LNCaP clone FGC (cell line): ENCODE data around the gene LUZP2.

Experiments
- DNase-seq: peaks from one replicate; pipeline ENCODE4 v3.0.0-alpha.2; 2011; ENCODE audit warnings: low read depth
- H3K4me3 ChIP-seq: 2 replicates; pipeline ENCODE4 v1.5.1; 2011; ENCODE audit warnings: mild to moderate bottlenecking, low read depth, low read length, control low read depth
- TF ChIP-seq, protein P1 (sequence below): IDR thresholded peaks from 2 replicates; pipeline ENCODE4 v1.5.1; 2012; ENCODE audit warnings: mild to moderate bottlenecking; ENCODE audit not compliant: control insufficient read depth, insufficient read depth; ENCODE audit errors: extremely low read depth

LUZP2 gene

DNA sequence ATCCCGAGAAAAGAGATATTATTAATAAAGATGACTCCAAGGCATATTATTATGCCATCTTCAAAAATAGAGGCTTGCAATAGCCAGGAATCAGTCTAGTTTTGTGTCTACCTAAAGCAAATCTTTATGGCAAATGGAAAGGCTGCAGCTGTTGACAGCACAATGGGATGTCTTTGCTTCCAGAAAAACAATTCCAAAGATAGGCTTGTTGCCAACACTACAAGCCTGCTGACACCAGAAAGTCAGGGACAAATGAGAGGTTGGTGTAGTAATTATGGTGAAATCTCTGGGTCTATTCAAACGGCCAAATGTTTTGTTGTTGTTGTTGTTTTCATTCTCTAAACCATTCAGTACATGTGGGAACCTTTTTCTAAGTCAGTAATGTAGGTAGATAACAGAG is 101.8 kb downstream of the LUZP2 start:
- no peak for DNase-seq
- no peak overlapping the region for H3K4me3 ChIP-seq
- TF ChIP-seq, protein P1, sequence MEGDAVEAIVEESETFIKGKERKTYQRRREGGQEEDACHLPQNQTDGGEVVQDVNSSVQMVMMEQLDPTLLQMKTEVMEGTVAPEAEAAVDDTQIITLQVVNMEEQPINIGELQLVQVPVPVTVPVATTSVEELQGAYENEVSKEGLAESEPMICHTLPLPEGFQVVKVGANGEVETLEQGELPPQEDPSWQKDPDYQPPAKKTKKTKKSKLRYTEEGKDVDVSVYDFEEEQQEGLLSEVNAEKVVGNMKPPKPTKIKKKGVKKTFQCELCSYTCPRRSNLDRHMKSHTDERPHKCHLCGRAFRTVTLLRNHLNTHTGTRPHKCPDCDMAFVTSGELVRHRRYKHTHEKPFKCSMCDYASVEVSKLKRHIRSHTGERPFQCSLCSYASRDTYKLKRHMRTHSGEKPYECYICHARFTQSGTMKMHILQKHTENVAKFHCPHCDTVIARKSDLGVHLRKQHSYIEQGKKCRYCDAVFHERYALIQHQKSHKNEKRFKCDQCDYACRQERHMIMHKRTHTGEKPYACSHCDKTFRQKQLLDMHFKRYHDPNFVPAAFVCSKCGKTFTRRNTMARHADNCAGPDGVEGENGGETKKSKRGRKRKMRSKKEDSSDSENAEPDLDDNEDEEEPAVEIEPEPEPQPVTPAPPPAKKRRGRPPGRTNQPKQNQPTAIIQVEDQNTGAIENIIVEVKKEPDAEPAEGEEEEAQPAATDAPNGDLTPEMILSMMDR = no peak

DNA sequence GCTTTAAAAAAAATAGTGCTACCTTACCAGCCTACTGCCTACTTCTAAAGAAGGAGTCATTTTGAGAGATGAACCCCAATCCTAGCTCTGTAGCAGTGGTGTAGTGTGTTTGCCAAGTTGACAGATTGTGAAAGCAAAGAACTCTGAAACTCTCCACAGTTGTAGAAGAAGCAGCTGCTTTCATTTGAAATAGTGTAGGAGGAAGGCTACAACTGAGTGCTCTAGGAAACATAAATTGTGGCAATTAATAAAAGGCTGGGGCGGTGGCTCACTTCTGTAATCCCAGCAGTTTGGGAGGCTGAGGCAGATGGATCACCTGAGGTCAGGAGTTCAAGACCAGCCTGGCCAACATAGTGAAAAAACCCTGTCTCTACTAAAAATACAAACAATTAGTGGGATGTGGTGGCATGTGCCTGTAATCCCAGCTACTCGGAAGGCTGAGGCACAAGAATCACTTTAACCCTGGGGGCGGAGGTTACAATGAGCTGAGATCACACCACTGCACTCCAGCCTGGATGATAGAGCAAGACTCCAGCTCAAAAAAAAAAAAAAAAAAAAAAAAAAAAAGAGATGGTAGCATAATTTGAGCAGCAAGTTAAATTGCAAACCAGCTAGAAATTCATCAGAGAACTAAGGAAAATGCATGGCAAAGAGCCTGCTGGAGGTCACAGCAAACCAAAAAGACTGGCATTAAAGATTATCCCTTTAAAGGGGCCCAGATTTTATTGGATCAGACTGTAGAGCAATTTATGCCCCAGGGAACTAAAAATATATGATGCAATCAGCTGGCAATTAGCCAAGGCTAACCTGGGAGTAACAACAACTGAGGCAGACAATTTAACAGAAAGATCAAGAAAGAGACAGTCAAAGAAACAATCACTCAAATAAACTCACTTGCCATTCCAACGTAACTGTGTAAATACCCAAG is 112.6 kb downstream of the LUZP2 start:
- no peak overlapping the region for H3K4me3 ChIP-seq
- no peak for DNase-seq
- TF ChIP-seq, protein P1 = no peak

DNA sequence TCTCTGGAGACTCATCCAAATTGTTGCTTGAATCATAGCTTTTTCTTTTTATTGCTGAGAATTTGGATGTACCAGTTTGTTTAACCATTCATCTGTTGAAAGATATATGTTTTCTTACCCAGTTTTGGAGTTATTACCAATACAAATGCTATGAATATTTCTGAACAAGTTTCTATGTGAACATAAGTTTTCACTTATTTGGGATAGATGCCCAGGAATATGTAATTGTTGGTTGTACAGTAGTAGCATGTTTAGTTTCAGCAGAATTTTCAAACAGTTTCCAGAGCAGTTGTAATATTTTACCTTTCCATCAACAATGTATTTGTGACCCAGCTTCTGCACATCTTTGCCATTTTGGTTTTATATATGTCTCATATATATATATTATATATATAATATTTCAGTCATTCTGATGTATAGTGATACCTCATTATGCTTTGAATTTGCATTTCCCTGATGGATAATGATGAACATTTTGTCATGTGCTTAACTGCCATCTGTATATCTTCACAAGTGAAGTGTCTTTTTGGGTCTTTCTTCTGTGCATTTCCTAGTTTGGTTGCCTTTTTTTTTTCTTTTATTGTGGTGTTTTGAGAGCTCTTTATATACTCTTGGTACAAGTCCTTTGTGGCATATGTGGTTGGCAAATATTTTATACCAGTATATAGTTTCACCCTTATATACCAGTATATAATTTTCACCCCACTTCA is 118.8 kb downstream of the LUZP2 start:
- TF ChIP-seq, protein P1 = no peak
- no peak for DNase-seq
- H3K4me3 ChIP-seq = no peak overlapping the region

DNA sequence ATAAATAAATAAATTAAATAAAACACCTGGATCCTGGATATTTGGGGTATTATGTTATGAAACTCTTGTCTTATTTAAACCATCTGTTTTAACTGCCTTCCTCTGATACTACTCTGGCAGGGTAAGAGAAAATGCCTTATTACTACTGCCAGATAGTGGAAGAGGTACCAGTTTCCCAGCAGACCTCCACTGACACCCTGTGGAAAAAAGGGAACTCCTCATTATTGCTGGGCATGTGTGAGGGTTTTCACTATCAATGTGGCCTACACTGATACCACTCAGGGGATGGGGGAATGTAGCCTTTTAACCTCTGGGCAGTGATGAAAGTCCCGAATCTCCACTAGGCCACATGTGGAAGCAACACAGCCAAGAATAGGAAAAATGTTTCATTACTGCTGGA is 121.0 kb downstream of the LUZP2 start:
- H3K4me3 ChIP-seq = no peak overlapping the region
- TF ChIP-seq, protein P1 = no peak
- no peak for DNase-seq

DNA sequence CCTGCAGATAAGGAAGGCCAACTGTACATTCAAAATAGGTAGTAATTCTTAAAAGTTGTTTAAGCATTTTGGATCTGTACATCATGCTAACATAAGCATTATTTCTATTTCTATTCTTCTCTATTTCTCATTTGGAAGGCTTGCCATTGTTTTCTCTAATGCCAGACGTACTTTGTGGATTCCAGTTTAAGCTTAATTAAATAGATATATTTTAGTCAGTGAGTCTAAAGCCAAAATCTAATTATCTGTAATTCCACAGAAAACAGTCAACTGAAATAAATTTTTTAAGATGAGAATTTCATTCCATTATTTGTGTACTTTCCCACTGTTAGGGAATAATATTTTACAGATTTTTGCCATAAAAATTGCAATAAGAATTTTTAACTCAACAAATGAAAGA is 123.0 kb downstream of the LUZP2 start:
- DNase-seq = no peak
- H3K4me3 ChIP-seq = no peak overlapping the region
- TF ChIP-seq, protein P1 = no peak

DNA sequence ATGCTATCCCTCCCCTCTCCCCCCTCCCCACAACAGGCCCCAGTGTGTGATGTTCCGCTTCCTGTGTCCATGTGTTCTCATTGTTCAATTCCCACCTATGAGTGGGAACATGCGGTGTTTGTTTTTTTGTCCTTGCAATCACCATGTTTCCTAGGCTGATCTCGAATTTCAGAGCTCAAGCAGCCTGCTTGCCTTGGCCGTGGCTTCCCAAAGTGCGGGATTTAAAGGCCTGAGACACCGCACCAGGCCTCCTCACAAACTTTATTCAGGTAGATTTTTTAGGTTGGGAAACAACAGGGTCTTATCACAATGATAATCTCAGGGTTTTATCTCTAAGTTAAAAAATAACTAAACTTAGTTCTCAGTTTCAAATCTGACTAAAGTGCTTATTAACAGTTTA is 125.4 kb downstream of the LUZP2 start:
- no peak overlapping the region for H3K4me3 ChIP-seq
- TF ChIP-seq, protein P1 = no peak
- DNase-seq = no peak

DNA sequence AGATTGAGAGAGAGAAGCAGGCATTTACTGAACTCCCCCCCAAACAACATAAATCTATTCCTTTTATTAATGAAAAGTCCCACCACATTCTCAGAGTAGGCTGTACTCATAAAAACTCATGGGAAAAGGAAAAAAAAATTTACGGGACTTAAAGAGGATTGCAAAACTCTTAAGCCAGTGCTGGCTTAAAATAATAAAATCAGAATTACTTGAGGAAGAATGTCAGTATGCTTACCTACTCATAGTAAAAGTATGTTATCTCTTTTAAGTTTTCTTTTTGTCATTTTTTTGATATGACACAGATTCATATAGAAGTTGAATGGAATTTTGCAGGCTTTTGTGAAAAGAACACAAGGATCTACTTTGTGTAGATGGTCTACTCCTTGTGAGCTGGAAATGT is 126.3 kb downstream of the LUZP2 start:
- TF ChIP-seq, protein P1 = no peak
- DNase-seq = no peak
- H3K4me3 ChIP-seq = no peak overlapping the region
